Measurements from ENCODE around the gene LAMP1.

GRCh38 chr13:113343692-113343968 lies 46.6 kb downstream of the LAMP1 start:
- no peak for TF ChIP-seq CTCF (IDR thresholded peaks at IDR 0.05)
- no peak for TF ChIP-seq EP300 (IDR thresholded peaks at IDR 0.05)
- TF ChIP-seq POLR2A (IDR thresholded peaks at IDR 0.05) = no peak

Data from ovary (tissue), 3 donors.